Hematopoietic multipotent progenitor cell treated with erythropoietin and hydrocortisone succinate and interleukin-3 and kit ligand, for 17 days (in vitro differentiated cells): Measurements from ENCODE around the gene FAM89B.

Experiments used
- DNase-seq: peaks from one replicate; pipeline ENCODE4 v3.0.0-alpha.2; 2015; ENCODE audit warnings: low spot score

FAM89B gene

DNA sequence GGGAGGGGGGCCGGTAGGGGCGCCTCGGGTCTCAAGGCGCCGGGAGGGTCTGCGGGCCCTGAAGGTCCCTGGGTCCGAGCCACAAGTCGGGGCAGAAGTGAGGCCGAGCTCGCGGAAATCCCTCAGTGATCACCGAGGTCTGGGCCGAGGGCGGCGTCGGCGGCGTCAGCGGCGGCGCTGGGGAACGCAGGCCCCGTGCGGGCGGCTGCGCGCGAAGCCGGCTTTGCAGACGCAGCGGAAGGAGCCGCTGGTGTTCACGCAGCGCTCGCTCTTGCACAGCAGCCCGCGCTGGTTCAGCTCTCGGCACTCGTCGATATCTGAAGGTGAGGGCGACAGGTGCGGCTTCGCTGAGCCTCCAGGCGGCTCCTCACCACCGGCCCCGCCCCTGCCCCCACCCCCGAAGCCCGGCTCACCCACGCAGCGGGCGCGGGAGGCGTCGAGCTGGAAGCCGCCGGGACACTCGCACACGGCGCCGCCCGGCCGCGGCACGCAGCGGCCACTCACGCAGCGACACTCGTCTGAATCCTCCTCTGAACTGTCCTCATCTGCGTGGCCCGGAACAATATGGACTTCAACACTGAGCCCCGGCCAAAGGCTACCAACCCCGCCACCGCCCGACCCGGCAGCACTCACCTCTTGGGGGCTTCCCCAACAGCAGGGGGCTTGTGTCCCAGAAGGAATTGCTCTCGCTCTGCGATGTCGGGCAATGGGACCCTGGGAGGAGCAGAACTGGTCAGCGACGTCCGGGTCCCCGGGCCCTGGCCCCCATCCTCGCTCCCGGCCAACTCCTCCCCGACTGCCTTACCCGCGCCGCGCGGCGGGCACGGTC is 33.2 kb upstream of the FAM89B start:
- DNase-seq = no peak

DNA sequence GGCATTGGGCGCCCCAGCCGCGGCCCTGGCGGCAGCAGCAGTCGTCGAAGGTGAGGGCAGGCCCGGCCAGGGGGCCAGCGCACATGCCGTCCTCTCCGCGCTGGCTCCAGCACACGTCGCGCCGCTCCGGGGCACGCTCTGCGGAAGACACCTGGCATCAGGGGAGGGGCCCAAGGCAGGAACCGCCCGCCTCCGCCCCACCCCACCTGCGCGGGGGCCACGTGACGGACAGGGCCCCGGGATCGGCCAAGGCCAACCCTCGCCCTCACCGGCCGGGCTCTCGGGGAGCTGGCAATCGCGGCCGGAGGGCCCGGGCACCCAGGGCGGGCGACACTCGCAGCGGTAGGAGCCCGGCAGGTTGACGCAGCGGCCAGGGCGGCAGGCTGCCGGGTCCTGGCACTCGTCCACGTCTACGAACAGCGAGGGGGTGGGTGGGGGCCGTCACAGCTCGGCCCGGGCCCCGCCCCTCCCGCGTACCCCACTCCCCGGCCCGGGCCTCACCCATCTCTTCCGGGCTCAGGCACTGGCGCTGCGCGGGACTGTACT is 32.5 kb upstream of the FAM89B start:
- DNase-seq = no peak

DNA sequence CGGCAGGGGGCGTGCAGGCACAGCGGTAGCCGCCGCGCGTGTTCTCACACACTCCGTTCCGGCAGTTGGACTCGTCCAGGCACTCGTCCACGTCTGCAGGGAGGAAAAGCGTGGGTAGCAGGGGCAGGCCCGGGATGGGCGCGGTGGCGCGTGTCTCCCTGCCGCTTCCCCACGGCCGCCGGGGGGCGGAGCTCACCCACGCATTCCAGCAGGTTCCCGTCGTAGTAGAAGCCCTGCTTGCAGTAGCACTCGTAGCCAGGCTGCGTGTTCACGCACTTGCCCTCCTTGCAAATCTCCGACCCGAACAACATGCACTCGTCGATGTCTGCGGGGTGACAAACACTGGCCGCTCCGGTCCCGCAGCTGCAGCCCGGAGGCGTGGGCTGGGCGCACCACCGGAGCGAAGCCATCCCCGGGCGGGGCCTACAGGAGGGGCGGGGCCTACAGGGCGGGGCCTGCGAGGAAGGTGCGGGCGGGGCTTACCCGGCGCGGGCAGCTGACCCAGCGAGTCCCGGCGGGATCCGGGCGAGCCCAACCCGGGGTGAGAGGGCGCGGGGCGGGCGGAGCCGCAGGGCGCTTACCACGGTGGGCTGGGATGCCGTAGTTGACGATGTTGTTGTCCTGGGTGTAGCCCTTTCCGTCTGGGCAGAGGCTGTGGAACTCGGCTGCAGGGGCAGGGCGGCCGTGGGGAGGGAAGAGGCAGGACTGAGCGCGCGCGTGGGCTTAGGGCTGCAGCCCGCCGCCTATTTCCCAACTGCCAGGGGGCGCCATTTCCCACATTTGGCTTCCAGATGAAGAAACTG is 31.8 kb upstream of the FAM89B start:
- peak; percentile 91 for DNase-seq

DNA sequence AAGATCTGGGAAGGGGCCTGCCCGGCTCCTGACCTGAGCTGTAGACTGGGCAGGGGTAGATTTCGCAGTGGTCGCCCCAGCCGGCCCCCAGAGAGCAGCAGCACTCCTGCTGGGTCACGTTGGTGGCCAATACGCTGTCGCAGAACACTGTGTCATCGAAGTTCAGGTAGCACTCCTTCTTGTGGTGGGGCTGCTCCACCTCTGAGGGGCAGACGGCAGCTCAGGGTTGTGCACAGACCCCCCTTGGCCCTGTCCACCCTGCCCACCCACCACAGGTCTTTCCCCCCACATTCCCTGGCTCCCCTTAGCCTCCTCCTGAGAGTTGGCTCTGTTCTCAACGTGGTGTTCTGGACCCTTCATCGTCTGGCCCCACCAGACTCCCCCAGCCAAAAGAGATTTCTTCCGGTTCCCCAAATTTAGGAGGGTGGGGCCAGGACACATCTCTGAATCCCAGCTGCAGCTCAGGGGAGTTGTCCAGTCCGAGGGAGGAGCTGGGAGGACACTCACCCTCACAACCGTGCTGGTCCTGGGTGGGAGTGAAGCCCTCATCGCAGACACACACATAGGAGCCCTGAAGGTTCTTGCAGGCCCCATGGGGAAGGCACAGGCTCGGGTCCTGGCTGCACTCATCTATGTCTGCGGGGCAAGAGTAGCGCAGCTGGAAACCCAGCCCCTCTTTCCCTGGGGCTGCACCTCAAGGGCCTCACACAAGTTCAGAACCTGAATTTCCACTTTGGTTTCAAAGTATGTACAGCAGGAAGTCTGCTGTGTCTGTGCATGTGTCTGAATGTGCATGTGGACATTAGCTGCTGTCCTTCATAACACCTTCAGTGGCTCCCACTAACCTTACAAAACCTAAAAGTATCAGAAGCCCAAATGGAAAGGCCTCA is 31.0 kb upstream of the FAM89B start:
- DNase-seq = no peak

DNA sequence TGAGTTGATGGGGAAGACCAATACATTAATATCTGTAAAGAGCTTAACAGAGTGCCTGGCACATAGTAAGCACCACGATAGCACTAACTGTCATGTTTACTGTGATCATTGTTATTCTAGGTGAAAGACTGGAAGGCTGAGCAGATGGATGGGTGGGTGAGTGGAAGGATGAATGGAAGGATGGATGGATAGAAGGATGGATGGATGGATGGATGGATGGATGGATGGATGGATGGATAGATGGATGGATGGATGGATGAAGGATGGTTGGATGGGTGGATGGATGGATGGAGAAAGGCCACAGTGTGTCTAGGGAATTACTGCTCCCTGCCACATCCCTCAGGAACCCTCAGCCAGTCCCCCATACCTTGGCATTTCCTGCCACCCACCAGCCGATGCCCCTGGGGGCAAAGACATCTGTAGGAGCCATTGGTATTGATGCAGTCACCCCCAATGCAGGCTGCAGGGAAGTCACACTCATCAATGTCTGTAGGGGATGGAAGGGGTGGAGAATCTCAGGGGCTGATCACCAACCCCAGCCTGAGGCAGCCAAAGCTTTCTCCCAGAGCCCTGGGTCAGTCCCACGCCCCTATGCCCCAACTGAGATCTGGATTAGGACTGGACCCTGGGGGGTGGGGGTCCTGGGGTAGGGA is 29.5 kb upstream of the FAM89B start:
- DNase-seq = no peak

DNA sequence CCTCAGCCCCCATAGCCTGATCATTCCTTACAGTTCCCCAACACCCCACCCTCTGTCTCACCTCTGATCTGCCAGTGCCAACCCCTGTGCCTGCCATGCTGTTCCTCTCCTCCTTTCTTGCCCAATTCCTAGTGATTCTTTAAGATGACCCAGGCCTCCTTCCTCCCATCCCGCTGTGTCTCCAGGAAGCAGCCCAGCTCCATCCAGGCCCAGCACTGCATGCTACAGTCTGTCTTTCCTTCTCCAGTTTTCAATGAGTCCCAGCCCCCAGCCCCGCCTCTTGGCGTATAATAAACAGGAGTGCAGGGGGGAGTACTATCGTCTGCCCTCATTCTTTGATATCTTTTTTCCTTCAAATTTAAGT is 26.5 kb upstream of the FAM89B start:
- DNase-seq = no peak

DNA sequence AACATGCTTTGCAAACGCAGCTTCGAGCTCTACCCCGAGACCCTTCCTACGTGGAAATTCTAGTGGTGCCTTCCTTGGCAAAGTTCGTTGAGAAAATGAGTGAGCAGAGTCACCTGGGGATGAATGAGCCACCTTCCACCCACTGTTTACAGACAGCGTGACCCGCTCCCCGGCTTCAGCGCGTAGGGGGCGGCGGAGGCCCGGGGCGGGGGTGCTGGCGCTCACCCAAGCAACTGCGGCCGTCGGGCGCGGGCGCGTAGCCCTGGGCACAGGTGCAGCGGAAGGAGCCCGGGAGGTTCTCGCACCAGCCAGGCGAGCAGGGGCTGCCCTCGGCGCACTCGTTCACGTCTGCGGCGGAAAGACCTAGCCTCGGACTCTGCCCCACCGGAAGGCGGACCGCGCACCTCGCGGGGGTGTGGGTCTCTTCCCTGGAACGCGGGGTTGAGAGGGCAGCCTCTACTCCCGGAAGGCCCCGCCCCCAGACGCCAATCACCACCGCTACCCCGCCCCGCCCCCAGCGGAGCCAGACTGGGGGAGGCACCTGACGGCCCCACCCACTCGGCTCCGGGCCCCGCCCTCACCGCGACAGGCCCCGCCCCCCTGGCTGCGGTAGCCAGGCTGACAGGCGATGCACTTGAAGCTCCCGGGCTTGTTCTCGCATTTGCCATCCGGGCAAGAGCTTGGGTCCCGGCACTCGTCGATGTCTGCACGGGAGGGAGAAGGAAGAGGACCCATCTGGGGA is 25.9 kb upstream of the FAM89B start:
- peak; percentile 95 for DNase-seq

DNA sequence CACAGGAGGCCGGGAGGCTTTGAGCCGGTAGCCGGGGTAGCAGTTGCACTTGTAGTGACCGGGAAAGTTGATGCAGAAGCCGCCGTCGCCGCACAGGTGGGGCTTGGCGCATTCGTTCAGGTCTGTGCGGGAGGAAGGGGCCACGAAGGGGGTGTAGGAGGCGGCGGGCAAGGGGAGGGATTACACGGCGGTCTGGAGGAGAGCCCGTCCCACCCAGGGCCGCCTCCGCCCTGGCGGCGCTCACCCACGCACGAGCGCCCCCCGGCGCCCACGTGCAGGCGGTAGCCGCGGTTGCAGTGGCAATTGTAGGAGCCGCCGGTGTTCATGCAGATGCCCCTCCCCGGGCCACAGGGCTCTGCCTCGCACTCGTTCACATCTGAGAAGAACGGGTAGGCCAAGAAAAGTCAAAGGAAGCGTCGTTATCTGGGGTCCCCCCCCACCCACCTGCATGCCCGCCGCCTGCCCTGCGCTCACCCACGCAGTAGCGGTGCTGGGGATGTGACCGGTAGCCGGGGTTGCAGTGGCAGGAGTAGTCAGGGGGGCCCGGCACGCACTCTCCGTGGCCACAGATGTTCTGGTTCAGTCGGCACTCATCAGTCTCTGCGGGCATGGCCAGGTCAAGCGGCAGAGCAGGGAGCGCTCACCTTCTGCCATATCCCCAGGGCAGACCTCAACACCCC is 24.8 kb upstream of the FAM89B start:
- DNase-seq = no peak

DNA sequence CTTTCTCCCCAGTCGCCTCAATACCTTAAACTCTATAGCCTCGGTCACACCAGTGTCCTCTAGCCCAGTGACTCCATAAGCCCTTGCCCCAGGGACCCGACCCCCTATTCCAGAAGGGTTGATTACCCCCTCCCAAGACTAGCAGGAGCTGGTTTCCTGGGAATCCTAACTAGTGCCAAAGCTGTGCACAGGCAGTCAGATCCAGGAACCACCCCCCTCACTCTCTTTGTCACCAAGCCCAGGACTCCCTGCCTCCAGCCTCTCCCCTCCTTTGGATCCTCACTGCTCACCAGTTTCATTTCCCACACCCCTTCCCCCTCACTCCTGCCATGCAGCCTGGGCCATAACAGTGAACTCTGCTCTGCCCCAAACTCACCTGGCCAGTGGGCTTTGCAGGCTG is 23.9 kb upstream of the FAM89B start:
- no peak for DNase-seq

DNA sequence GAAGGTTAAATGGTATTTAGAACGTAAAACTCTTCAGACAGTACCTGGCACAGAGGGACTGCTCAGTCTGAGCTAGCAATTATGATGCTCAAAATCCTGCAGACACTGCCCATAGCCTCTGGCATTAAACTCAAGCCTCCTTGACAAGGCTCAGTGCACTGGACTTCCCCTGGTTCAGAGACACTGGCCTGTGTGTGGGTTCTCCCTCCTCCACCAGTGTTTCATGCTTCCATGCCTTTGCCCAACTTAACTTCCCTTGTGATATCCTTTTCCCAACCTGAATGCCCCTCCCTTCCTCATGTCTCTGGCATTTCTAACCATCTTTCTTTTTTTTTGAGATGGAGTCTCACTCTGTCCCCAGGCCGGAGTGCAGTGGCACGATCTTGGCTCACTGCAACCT is 23.2 kb upstream of the FAM89B start:
- no peak for DNase-seq

DNA sequence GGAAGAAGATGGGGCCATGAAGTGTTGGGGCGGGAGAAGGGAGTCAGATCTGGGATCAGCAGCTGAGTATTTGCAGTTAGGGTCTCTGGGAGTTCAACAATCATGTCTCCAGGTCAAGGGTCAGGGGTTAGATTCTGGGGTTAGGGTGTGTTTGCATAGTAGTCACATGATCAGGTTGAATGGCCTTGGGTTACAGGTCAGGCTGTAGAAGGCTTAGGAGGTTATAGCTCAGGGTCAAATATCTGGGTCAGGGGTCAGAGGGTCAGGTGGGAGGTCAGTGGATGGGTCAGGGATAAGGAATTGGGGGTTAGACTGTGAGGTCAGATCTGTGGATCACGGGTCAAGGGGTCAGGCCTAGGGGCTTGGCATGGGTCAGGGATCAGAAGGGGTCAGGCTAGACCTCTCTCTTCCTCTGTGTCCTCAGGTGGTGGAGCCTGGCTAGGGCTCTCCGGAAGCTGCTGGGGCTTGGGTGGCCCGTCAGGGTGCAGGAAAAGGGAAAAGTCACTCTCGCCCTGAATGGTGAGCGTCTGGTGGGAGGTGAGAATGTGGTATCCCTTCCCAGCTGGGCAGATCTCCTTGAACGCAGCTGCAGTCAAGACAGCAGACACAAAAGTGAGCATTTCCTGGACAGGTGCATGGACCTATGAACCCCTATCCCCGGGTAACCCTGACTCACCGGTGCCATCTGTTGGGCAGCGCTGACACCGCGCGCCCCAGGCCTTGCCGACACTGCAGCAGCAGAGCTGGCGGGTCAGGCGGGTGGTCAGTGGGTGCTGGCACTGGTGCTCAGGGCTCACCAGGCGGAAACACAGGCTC is 20.6 kb upstream of the FAM89B start:
- peak; percentile 73 for DNase-seq

DNA sequence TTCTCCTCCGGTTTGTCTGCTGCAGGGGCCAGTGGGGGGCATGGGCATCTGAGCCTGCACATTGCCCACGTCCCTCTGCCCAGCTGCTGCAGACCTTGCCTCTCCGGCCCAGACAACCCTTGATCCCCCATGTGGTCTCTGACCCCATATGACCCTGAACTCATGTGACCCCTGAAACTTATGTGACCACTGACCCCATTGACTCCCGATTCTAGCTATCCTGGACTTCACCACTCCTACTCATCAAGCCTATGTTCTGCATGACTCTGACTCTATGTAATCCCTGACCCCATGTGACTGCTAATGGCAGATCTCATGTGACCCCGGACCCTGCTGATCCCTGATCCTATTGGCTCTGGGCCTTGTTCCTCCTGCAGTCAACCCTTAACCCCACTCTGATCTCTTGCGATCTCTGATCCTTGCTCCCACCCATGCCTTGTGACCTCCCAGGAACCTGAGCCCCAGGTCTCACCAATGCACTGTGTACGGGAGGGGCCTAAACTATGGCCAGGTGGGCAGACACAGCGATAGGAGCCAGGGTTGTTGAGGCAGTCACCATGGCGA is 19.9 kb upstream of the FAM89B start:
- no peak for DNase-seq

DNA sequence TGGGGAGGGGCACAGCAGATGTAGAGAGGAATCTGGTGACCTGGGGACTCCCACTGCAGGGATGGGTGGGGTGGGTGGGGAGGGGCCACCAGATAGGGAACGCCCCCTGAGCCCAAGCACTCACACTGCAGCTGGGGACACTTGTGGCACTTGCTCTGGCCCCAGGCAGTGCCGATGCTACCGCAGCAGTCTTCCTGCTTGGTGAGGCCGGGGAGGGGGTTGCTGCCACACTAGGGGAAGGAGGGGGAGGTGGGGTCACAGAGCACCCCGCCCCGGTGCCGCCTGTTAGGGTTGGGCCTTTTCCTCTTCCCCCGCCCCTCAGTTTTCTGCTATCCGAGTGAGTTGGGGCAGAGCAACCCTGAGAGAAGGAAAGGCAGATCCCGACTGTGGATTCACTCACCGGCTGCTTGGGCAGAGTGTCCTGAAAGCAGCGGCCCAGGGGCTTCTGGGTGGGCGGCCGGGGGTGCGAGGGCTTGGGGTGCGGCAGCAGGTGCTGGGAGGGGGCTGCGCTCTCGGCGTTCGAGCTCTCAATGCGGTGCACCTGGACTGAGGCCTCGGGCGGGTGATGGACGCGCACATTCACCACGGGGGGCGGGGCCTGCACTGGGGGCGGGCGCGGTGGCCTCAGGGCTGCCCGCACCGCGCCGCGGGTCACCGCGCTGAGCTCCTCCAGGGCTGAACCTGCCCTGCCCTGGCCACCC is 18.9 kb upstream of the FAM89B start:
- peak; percentile 63 for DNase-seq

DNA sequence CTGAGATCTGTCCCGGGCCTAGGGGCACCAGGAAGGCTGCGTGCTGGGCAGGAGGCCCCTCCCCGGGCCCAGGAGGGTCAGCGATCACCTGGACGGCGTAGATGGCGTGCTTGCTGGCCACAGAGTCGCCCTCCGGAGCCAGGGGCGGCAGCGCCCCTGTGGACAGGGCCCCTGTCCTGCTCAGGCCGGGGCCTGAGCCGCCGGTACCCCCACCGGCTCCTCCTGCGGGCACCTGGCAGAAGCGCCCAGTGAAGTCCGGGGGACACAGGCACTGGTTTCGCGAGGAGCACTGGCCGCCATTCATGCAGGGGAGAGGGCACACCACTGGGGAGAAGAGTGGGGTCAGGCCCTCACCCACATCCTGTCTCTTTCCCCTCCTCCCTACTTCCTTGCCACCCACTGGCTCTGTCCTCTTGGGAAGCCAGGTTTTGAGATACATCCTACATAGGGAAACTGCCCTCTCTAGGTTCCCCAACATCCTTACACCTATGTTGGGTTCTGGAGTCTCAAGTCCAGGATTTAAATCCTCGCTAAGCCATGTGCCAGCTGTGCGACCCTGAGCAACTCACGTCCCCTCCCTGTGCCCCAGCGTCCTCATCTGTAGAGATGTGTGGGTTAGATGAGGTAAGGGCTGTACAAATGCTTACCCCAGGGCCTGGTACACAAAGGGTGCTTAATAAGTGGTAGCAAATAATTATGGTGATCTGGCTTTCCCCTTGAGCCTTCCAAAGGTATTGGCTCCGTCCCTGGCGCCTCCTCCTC is 18.1 kb upstream of the FAM89B start:
- DNase-seq = no peak

DNA sequence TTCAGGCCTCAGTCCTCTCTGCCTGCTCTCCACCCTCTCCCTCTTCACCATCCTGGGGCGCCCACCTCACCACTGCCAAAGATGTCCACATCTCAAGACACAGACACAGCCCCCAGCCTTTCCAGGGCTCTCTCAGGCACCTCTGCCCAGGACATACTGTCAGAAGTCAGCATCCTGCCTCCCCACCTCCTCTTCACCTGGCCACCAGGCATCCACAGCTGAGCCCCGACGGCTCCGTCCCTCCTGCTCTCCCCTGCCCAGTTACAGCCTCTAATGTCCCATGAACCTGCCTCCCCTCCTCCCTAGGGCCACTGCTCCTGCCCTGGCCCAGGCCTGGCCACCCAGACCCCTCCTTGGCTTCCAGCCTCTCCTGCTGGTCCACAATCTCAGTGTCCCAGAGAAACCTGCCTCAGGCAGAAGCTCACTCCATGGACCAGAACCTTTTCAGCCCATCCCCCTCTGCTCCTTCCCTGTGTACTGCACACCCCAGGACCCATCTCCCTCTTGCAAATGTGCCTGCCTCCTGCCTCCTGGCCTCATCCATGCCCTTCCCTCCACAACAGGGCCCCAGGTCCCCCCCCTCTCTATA is 17.4 kb upstream of the FAM89B start:
- DNase-seq = no peak

DNA sequence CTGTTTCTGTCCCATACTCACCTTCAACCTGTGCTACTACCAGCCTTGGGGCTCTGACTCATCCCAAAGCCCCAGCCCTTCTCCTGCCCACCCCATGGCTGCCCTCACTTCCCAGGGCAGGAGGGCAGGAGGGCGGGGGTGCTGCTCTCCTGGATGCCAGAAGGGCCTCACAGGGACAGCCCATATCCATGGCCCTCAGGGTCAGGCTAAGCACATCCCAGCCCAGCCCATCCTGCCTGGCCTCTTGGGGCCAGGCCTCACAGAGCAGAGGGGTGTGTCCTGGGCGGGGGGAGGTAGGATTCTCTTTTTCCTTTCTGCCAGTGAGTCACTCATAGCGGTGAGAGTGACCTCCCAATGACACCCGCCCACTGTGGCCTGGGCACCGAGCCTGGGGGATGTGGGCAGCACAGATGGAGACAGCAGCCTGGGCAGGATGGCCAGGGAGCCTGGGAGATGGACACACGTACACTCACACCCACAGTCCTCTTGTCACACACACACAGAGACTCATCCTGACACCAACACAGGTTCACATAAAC is 16.6 kb upstream of the FAM89B start:
- DNase-seq = no peak
